Tibial nerve (tissue), 4 donors: Measurements from ENCODE around the gene TMEM44.

Experiments used
- CTCF ChIP-seq, 5 experiments: fragments of 200-600 bp in 3 of 5; fragments of 450-650 bp in 2 of 5; sonication (generic) in 3 of 5; IDR thresholded peaks; one replicate each; pipeline ENCODE4 v1.5.1; 2016 to 2019; ENCODE audit warnings: antibody characterized with exemption in 5 of 5, mild to moderate bottlenecking in 3 of 5, moderate library complexity in 2 of 5
- EP300 ChIP-seq, 2 donors: sonication (generic); formaldehyde crosslinking; IDR thresholded peaks; one replicate each; pipeline ENCODE4 v1.6.1; 2017; ENCODE audit warnings: antibody characterized with exemption in 2 of 2, mild to moderate bottlenecking in 1 of 2
- POLR2A ChIP-seq, 2 donors: fragments of 450-650 bp; IDR thresholded peaks; one replicate each; pipeline ENCODE4 v1.6.1; 2017; ENCODE audit warnings: antibody characterized with exemption in 2 of 2, mild to moderate bottlenecking in 2 of 2, moderate library complexity in 2 of 2

GRCh38 chr3:194615226-194615625 is 18.0 kb downstream of the TMEM44 start:
- TF ChIP-seq CTCF (IDR thresholded peaks at IDR 0.05) (no peak), POLR2A (IDR thresholded peaks at IDR 0.05) (no peak), EP300 (IDR thresholded peaks at IDR 0.05) (no peak)
